GM21737 (cell line): ENCODE measurements around the gene DMD.

Source experiments
- ATAC-seq: cut with Tn5 transposase; IDR thresholded peaks from one replicate; pipeline ENCODE4 v1.9.1; 2021; ENCODE audit warnings: mild to moderate bottlenecking, moderate library complexity; ENCODE audit not compliant: unreplicated experiment

The DMD gene

GRCh38 chrX:32514986-32515385 lies 696.4 kb downstream of the DMD start:
- ATAC-seq, result no peak

GRCh38 chrX:32501606-32502005 lies 709.7 kb downstream of the DMD start:
- no peak for ATAC-seq

- ATAC-seq, result no peak
Measured at GRCh38 chrX:32496671-32497070, 714.7 kb downstream of the DMD start.

GRCh38 chrX:32495855-32496254 lies 715.5 kb downstream of the DMD start:
- ATAC-seq, result no peak

GRCh38 chrX:32489125-32489524 lies 722.2 kb downstream of the DMD start:
- no peak for ATAC-seq

- ATAC-seq, result no peak
Measured at GRCh38 chrX:32483534-32484136, 727.7 kb downstream of the DMD start.

GRCh38 chrX:32480019-32480418 lies 731.3 kb downstream of the DMD start:
- no peak for ATAC-seq

- ATAC-seq, result no peak
Measured at GRCh38 chrX:32472364-32472763, 739.0 kb downstream of the DMD start.

GRCh38 chrX:32455704-32456103 lies 755.6 kb downstream of the DMD start:
- ATAC-seq, result no peak

GRCh38 chrX:32451954-32452695 lies 759.2 kb downstream of the DMD start:
- ATAC-seq, result no peak

GRCh38 chrX:32448945-32449344 lies 762.4 kb downstream of the DMD start:
- ATAC-seq, result peak; percentile 86

- peak; percentile 97 for ATAC-seq
Measured at GRCh38 chrX:32448320-32448719, 763.0 kb downstream of the DMD start.

- no peak for ATAC-seq
Measured at GRCh38 chrX:32447640-32448039, 763.7 kb downstream of the DMD start.

- ATAC-seq, result no peak
Measured at GRCh38 chrX:32443841-32444240, 767.5 kb downstream of the DMD start.

GRCh38 chrX:32421266-32421665 lies 790.1 kb downstream of the DMD start:
- no peak for ATAC-seq

GRCh38 chrX:32408389-32408788 lies 803.0 kb downstream of the DMD start:
- peak; percentile 68 for ATAC-seq

GRCh38 chrX:32397562-32398216 lies 813.7 kb downstream of the DMD start:
- ATAC-seq, result no peak

- ATAC-seq, result no peak
Measured at GRCh38 chrX:32395878-32396277, 815.5 kb downstream of the DMD start.

GRCh38 chrX:32392655-32393054 lies 818.7 kb downstream of the DMD start:
- no peak for ATAC-seq

GRCh38 chrX:32370456-32371205 lies 840.7 kb downstream of the DMD start:
- ATAC-seq, result no peak

- no peak for ATAC-seq
Measured at GRCh38 chrX:32293962-32294700, 917.2 kb downstream of the DMD start.
